PC-3 (cell line): Measurements from ENCODE around the gene ZNF627. TPM values are rescaled to one million over a fixed set of nuclear protein-coding genes. Genes with fewer than 3 reads are reported as not detected.

ENCODE experiments used
- ATAC-seq: fragments of 200-7000 bp; cut with Tn5 transposase; 2 replicates; pipeline ENCODE4 v1.9.1; 2020; ENCODE audit warnings: mild to moderate bottlenecking, moderate library complexity
- BruUV-seq: library from RNA; stranded (reverse); fragments of 400-500 nt; replicated peaks from 2 replicates; lab custom pipeline; 2021; lab: Mats Ljungman, UMichigan
- CTCF ChIA-PET: fragments of 300-600 bp; sonication (Branson Sonifier 250); formaldehyde crosslinking; loops from one replicate; lab custom pipeline; 2022; ENCODE audit warnings: antibody characterized with exemption; lab: Charles Lee
- POLR2A ChIA-PET: fragments of 300-600 bp; sonication (Branson Sonifier 250); formaldehyde crosslinking; loops from one replicate; lab custom pipeline; 2022; ENCODE audit warnings: antibody characterized with exemption; ENCODE audit not compliant: unreplicated experiment; lab: Charles Lee
- DNase-seq: peaks from one replicate; pipeline ENCODE4 v3.0.0-alpha.2; 2015
- H2AFZ ChIP-seq: fragments of 300-600 bp; sonication (generic); 2 replicates; pipeline ENCODE4 v1.6.0; 2016; ENCODE audit warnings: antibody characterized with exemption, low read length
- H3F3A ChIP-seq: fragments of 300-600 bp; sonication (generic); one replicate; pipeline ENCODE4 v1.6.0; 2017; ENCODE audit warnings: antibody characterized with exemption, low read length, control low read depth, mild to moderate bottlenecking; ENCODE audit not compliant: unreplicated experiment
- H3K27ac ChIP-seq: fragments of 300-600 bp; sonication (generic); 2 replicates; pipeline ENCODE4 v1.5.1; 2016; ENCODE audit warnings: mild to moderate bottlenecking, low read length
- H3K27me3 ChIP-seq: fragments of 300-600 bp; sonication (generic); 2 replicates; pipeline ENCODE4 v1.6.1; 2016; ENCODE audit warnings: low read length, mixed read lengths
- H3K36me3 ChIP-seq: fragments of 300-600 bp; sonication (generic); 2 replicates; pipeline ENCODE4 v1.6.1; 2016; ENCODE audit warnings: low read depth, mixed run types, low read length, mixed read lengths
- H3K4me1 ChIP-seq: fragments of 300-600 bp; sonication (generic); 2 replicates; pipeline ENCODE4 v1.5.1; 2016; ENCODE audit warnings: low read length; ENCODE audit not compliant: insufficient read depth
- H3K4me2 ChIP-seq: fragments of 300-600 bp; sonication (generic); 2 replicates; pipeline ENCODE4 v1.6.0; 2016; ENCODE audit warnings: low read length
- H3K4me3 ChIP-seq: fragments of 300-600 bp; sonication (generic); 2 replicates; pipeline ENCODE4 v1.5.1; 2016; ENCODE audit warnings: mild to moderate bottlenecking, low read length, mixed read lengths
- H3K79me2 ChIP-seq: fragments of 300-600 bp; sonication (generic); 2 replicates; pipeline ENCODE4 v1.6.1; 2017; ENCODE audit warnings: low read length, mixed read lengths
- H3K9ac ChIP-seq: fragments of 300-600 bp; sonication (generic); 2 replicates; pipeline ENCODE4 v1.6.0; 2016; ENCODE audit warnings: mild to moderate bottlenecking, low read length
- H3K9me2 ChIP-seq: fragments of 300-600 bp; sonication (generic); replicated peaks from 2 replicates; pipeline ENCODE4 v1.6.1; 2016; ENCODE audit warnings: mixed run types, low read length, mixed read lengths
- H3K9me3 ChIP-seq: fragments of 300-600 bp; sonication (generic); 2 replicates; pipeline ENCODE4 v1.6.1; 2016; ENCODE audit warnings: low read length, mixed read lengths
- H4K20me1 ChIP-seq: fragments of 300-600 bp; sonication (generic); 2 replicates; pipeline ENCODE4 v1.6.1; 2016; ENCODE audit warnings: low read length, mixed read lengths
- EZH2 ChIP-seq: fragments of 300-600 bp; sonication (generic); IDR thresholded peaks from one replicate; pipeline ENCODE4 v1.6.1; 2017; ENCODE audit warnings: antibody characterized with exemption, mild to moderate bottlenecking, low read length; ENCODE audit not compliant: unreplicated experiment
- EZH2phosphoT487 ChIP-seq: fragments of 300-600 bp; sonication (generic); IDR thresholded peaks from 2 replicates; pipeline ENCODE4 v1.6.1; 2018; ENCODE audit warnings: mild to moderate bottlenecking, antibody characterized with exemption, low read length, borderline replicate concordance
- intact Hi-C: fragments of 100-400 bp; cut with micrococcal nuclease; formaldehyde crosslinking; loops from 2 replicates; pipeline ENCODE4 v1.9.0; 2023
- total RNA-seq: library from RNA; depleted of rRNA; stranded (reverse); fragments of >200 nt; gene quantifications from 2 replicates; pipeline ENCODE4 v1.2.3, GENCODE V29; 2014
- TF ChIP-seq, protein P1 (sequence below): fragments of 300-600 bp; sonication (generic); conservative IDR thresholded peaks from 2 replicates; pipeline ENCODE4 v1.5.1; 2017; ENCODE audit warnings: antibody characterized with exemption, low read depth, mild to moderate bottlenecking, low read length

The ZNF627 gene
- total RNA-seq, 1 experiment from 2014 or later: 14.2 TPM

DNA sequence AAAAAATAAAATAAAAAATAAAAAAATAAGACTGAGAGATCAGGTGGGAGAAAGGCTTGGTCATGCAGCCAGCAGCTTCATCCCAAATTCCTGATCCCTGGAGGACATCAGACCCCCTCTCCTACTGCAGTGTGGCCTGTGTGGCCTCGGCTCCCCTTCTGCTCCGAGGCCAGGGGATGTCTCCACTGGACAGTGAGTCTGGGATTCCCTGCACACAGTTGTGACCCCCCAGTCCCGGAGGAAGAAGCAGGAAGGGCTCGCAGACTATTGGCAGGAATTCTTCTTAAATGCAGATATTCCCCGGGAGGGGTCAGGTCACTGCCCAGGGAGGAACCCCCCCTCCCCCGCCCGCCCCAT lies 41.9 kb downstream of the ZNF627 start:
- peak overlapping the region; percentile 99 for H3K4me2 ChIP-seq
- H3K4me1 ChIP-seq: 0 out of 2 replicates have a peak, but pooled peaks cover 3% of the 10 kb centered on the region
- H3K27ac ChIP-seq: no peak overlapping the region
- POLR2A ChIA-PET: no interaction called here
- no peaks in the 10 kb centered on the region for H3K27me3 ChIP-seq
- no peaks in the 10 kb centered on the region for H3F3A ChIP-seq
- H3K9me3 ChIP-seq: no peaks in the 10 kb centered on the region
- intact Hi-C loops: loop anchor here (1.0 kb wide), 1 partner anchor 15 kb away; no protein-coding TSS in a partner anchor
- BruUV-seq: no TSS peak
- CTCF ChIA-PET: interaction anchor here (0.6 kb wide), 2 partner anchors 158 to 1148 kb away, joined by 3 read pairs; no protein-coding TSS in a partner anchor
- no peaks in the 10 kb centered on the region for H3K9me2 ChIP-seq
- no peaks in the 10 kb centered on the region for H4K20me1 ChIP-seq
- H2AFZ ChIP-seq: peak overlapping the region; percentile 71
- H3K4me3 ChIP-seq: peak overlapping the region; percentile 100; the same call in 1 of the 2 replicates
- ATAC-seq: peak; percentile 18
- no peak for DNase-seq
- no peak overlapping the region for H3K9ac ChIP-seq
- no peak for TF ChIP-seq EZH2
- peaks cover 9% of the 10 kb centered on the region for H3K36me3 ChIP-seq
- H3K79me2 ChIP-seq: peaks cover 23% of the 10 kb centered on the region

DNA sequence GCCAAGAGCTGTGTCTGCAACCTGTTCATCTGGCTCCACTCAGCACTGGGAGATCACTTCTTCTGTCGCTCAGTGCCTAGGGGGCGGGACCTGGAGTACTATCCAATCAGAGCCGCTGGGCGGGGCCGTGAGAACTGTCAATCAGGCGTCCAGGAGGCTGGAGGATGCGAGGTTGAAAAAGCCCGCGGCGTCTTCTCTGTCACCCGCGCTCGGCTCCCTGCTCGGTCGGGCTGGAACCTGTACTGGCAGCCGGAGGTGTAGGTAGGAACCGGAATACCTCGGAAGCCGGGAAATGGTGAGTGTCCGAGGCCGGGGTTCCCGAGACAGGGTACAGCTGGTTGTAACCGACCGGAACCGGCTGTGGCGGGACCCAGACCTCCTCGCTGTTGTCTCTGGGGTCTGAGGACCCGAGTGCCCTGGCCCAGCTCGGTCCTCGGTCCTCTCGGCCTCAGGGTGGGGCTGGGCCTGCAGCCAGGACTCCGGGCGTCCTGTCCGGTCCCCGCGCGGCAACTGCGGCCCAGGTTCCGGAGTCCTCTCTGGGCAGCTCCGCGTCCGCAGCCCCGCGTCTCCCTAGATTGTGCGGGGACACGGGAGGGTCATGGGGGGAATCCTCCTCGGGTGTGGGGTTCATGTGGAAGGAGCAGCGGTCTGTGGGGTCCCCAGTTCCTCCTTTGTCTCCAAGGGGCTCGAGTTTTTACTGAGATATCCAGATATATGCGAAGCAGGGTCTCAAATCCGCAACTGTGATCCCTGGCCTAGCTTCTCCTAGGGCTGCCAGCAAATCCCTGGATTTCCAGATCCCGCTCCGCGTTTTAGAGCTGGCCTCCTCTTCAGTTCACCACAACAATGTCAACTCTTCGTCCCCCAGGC lies 42.6 kb downstream of the ZNF627 start:
- peak; percentile 99 for DNase-seq
- ChIA-PET POLR2A (interaction anchor here (0.6 kb wide), 1 partner anchor 158 kb away, joined by 4 read pairs; no protein-coding TSS in a partner anchor), CTCF (interaction anchor here (0.6 kb wide), 2 partner anchors 158 to 1147 kb away, joined by 3 read pairs; no protein-coding TSS in a partner anchor)
- Histone ChIP-seq H3K79me2 (peaks cover 23% of the 10 kb centered on the region), H3K4me2 (peak overlapping the region; percentile 99), H3K4me1 (0 out of 2 replicates have a peak, but pooled peaks cover 3% of the 10 kb centered on the region), H3K9me2 (no peaks in the 10 kb centered on the region), H3K27ac (peak overlapping the region; percentile 48), H4K20me1 (no peaks in the 10 kb centered on the region), H3K9ac (peak overlapping the region; percentile 93), H3K4me3 (peak overlapping the region; percentile 100), H3F3A (no peaks in the 10 kb centered on the region), H3K9me3 (no peaks in the 10 kb centered on the region), H3K36me3 (peaks cover 15% of the 10 kb centered on the region), H3K27me3 (no peaks in the 10 kb centered on the region), H2AFZ (peak overlapping the region; percentile 100)
- intact Hi-C loops: loop anchor here (1.0 kb wide), 2 partner anchors 16 to 42 kb away; no protein-coding TSS in a partner anchor
- ATAC-seq: peak; percentile 97
- TF ChIP-seq, protein P1, sequence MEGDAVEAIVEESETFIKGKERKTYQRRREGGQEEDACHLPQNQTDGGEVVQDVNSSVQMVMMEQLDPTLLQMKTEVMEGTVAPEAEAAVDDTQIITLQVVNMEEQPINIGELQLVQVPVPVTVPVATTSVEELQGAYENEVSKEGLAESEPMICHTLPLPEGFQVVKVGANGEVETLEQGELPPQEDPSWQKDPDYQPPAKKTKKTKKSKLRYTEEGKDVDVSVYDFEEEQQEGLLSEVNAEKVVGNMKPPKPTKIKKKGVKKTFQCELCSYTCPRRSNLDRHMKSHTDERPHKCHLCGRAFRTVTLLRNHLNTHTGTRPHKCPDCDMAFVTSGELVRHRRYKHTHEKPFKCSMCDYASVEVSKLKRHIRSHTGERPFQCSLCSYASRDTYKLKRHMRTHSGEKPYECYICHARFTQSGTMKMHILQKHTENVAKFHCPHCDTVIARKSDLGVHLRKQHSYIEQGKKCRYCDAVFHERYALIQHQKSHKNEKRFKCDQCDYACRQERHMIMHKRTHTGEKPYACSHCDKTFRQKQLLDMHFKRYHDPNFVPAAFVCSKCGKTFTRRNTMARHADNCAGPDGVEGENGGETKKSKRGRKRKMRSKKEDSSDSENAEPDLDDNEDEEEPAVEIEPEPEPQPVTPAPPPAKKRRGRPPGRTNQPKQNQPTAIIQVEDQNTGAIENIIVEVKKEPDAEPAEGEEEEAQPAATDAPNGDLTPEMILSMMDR: no peak
- TF ChIP-seq EZH2 (no peak), EZH2phosphoT487 (no peak)
- BruUV-seq: TSS peak; percentile 65

- CTCF ChIA-PET: no interaction called here
- Histone ChIP-seq H3K27ac (no peak overlapping the region), H4K20me1 (no peaks in the 10 kb centered on the region), H3K36me3 (peaks cover 20% of the 10 kb centered on the region), H3K4me2 (no peak overlapping the region), H2AFZ (no peak overlapping the region), H3K4me1 (0 out of 2 replicates have a peak, but pooled peaks cover 3% of the 10 kb centered on the region), H3F3A (no peaks in the 10 kb centered on the region), H3K79me2 (peaks cover 28% of the 10 kb centered on the region), H3K27me3 (no peaks in the 10 kb centered on the region), H3K9me3 (no peaks in the 10 kb centered on the region), H3K9me2 (no peaks in the 10 kb centered on the region), H3K4me3 (no peak overlapping the region), H3K9ac (no peak overlapping the region)
- TF ChIP-seq EZH2 (no peak), EZH2phosphoT487 (no peak)
- TF ChIP-seq, protein P1: no peak
- no peak for ATAC-seq
- intact Hi-C loops: no loop called here
- TSS peak; percentile 50 for BruUV-seq
- POLR2A ChIA-PET: no interaction called here
- DNase-seq: no peak
Observed at GRCh38 chr19:11641244-11641643, 44.0 kb downstream of the ZNF627 start.
